ENCODE measurements around the gene APOA4.

APOA4 gene

DNA sequence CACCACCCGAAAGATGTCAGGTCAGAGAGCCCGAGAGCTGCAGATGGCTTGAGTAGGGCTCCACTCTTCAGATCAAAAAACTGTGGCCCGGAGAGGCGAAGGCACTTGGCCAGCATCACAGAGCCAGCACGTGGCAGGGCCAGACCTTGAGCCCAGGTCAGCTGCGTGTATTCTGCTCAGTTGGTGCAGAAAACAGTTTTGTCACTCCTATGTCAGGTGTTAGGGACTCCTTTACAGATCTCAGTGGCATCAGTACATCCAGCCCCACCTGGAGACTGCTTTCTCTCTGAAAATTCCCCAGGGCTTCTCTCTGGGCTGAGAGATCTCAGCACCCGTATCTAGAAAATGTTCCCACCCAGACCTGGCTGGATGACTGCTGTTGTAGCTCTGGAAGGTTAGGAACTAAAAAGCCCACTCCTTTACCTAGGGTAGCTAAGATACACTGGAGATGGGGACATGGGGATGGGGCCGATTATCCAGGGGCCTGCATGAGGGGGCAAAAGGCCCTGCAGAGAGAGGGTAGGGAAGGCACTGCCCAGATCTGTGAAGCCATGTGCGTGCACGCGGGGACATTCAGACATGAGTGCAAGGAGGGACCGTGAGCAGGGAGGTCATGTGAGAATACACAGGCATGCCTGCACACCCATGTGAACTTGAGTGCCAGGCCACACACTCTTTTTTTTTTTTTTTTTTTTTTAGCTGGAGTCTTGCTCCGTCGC lies 10.9 kb upstream of the APOA4 start:
- no peak for DNase-seq (ENCODE audit: low spot score)
- in situ Hi-C loops (cut with MboI; ENCODE audit: low pct_unique_long_range_greater_than_20kb, low sequenced_read_pairs, unreplicated experiment), result no loop called here
- TF ChIP-seq, protein P1, sequence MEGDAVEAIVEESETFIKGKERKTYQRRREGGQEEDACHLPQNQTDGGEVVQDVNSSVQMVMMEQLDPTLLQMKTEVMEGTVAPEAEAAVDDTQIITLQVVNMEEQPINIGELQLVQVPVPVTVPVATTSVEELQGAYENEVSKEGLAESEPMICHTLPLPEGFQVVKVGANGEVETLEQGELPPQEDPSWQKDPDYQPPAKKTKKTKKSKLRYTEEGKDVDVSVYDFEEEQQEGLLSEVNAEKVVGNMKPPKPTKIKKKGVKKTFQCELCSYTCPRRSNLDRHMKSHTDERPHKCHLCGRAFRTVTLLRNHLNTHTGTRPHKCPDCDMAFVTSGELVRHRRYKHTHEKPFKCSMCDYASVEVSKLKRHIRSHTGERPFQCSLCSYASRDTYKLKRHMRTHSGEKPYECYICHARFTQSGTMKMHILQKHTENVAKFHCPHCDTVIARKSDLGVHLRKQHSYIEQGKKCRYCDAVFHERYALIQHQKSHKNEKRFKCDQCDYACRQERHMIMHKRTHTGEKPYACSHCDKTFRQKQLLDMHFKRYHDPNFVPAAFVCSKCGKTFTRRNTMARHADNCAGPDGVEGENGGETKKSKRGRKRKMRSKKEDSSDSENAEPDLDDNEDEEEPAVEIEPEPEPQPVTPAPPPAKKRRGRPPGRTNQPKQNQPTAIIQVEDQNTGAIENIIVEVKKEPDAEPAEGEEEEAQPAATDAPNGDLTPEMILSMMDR (IDR thresholded peaks at IDR 0.05; ENCODE audit: extremely low read depth, insufficient read depth, missing control alignments), result no peak

DNA sequence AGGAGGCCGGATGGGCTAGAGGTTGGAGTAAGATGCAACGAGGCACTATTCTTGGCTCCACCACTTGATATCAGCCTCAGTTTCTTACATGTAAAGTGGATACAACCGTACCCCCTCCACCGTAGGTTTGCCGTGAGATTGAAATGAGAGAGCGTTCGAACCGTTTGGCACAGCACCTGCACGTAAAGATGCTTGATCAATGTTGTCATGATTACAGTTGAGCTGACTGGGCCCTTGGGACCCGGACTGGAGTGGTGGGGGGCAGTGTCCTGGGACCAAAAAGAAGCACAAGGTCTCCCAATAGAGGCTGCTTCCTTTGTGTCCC lies 10.3 kb upstream of the APOA4 start:
- in situ Hi-C loops (cut with MboI; ENCODE audit: low pct_unique_long_range_greater_than_20kb, low sequenced_read_pairs, unreplicated experiment), result no loop called here
- no peak for DNase-seq (ENCODE audit: low spot score)

DNA sequence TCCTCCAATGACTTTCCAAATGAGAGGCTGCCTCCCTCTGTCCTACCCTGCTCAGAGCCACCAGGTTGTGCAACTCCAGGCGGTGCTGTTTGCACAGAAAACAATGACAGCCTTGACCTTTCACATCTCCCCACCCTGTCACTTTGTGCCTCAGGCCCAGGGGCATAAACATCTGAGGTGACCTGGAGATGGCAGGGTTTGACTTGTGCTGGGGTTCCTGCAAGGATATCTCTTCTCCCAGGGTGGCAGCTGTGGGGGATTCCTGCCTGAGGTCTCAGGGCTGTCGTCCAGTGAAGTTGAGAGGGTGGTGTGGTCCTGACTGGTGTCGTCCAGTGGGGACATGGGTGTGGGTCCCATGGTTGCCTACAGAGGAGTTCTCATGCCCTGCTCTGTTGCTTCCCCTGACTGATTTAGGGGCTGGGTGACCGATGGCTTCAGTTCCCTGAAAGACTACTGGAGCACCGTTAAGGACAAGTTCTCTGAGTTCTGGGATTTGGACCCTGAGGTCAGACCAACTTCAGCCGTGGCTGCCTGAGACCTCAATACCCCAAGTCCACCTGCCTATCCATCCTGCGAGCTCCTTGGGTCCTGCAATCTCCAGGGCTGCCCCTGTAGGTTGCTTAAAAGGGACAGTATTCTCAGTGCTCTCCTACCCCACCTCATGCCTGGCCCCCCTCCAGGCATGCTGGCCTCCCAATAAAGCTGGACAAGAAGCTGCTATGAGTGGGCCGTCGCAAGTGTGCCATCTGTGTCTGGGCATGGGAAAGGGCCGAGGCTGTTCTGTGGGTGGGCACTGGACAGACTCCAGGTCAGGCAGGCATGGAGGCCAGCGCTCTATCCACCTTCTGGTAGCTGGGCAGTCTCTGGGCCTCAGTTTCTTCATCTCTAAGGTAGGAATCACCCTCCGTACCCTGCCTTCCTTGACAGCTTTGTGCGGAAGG lies 9.5 kb upstream of the APOA4 start:
- no peak for DNase-seq (ENCODE audit: low spot score)
- TF ChIP-seq, protein P1 (IDR thresholded peaks at IDR 0.05; ENCODE audit: extremely low read depth, insufficient read depth, missing control alignments), result no peak
- in situ Hi-C loops (cut with MboI; ENCODE audit: low pct_unique_long_range_greater_than_20kb, low sequenced_read_pairs, unreplicated experiment), result no loop called here

More for the DNA sequence above, 10.3 kb upstream of the APOA4 start:
- TF ChIP-seq, protein P1 (IDR thresholded peaks at IDR 0.05; ENCODE audit: extremely low read depth, insufficient read depth, missing control alignments), result no peak

DNA sequence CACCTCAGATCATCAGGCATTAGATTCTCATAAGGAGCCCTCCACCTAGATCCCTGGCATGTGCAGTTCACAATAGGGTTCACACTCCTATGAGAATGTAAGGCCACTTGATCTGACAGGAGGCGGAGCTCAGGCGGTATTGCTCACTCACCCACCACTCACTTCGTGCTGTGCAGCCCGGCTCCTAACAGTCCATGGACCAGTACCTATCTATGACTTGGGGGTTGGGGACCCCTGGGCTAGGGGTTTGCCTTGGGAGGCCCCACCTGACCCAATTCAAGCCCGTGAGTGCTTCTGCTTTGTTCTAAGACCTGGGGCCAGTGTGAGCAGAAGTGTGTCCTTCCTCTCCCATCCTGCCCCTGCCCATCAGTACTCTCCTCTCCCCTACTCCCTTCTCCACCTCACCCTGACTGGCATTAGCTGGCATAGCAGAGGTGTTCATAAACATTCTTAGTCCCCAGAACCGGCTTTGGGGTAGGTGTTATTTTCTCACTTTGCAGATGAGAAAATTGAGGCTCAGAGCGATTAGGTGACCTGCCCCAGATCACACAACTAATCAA lies 8.8 kb upstream of the APOA4 start:
- DNase-seq (ENCODE audit: low spot score), result no peak
- TF ChIP-seq, protein P1 (IDR thresholded peaks at IDR 0.05; ENCODE audit: extremely low read depth, insufficient read depth, missing control alignments), result no peak
- in situ Hi-C loops (cut with MboI; ENCODE audit: low pct_unique_long_range_greater_than_20kb, low sequenced_read_pairs, unreplicated experiment), result no loop called here

DNA sequence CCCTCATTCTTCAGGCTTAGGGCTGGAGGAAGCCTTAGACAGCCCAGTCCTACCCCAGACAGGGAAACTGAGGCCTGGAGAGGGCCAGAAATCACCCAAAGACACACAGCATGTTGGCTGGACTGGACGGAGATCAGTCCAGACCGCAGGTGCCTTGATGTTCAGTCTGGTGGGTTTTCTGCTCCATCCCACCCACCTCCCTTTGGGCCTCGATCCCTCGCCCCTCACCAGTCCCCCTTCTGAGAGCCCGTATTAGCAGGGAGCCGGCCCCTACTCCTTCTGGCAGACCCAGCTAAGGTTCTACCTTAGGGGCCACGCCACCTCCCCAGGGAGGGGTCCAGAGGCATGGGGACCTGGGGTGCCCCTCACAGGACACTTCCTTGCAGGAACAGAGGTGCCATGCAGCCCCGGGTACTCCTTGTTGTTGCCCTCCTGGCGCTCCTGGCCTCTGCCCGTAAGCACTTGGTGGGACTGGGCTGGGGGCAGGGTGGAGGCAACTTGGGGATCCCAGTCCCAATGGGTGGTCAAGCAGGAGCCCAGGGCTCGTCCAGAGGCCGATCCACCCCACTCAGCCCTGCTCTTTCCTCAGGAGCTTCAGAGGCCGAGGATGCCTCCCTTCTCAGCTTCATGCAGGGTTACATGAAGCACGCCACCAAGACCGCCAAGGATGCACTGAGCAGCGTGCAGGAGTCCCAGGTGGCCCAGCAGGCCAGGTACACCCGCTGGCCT lies 7.2 kb upstream of the APOA4 start:
- TF ChIP-seq, protein P1 (IDR thresholded peaks at IDR 0.05; ENCODE audit: extremely low read depth, insufficient read depth, missing control alignments), result no peak
- in situ Hi-C loops (cut with MboI; ENCODE audit: low pct_unique_long_range_greater_than_20kb, low sequenced_read_pairs, unreplicated experiment), result no loop called here
- DNase-seq (ENCODE audit: low spot score), result no peak

DNA sequence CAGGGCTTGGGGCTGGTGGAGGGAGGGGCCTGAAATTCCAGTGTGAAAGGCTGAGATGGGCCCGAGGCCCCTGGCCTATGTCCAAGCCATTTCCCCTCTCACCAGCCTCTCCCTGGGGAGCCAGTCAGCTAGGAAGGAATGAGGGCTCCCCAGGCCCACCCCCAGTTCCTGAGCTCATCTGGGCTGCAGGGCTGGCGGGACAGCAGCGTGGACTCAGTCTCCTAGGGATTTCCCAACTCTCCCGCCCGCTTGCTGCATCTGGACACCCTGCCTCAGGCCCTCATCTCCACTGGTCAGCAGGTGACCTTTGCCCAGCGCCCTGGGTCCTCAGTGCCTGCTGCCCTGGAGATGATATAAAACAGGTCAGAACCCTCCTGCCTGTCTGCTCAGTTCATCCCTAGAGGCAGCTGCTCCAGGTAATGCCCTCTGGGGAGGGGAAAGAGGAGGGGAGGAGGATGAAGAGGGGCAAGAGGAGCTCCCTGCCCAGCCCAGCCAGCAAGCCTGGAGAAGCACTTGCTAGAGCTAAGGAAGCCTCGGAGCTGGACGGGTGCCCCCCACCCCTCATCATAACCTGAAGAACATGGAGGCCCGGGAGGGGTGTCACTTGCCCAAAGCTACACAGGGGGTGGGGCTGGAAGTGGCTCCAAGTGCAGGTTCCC lies 6.5 kb upstream of the APOA4 start, which contains the start of gene APOC3:
Gene APOC3, plus strand, starts transcription at position 383 of the 659 bp plus-strand sequence. CDS start 676 bp downstream, outside the sequence.
- in situ Hi-C loops (cut with MboI; ENCODE audit: low pct_unique_long_range_greater_than_20kb, low sequenced_read_pairs, unreplicated experiment), result no loop called here
- no peak for DNase-seq (ENCODE audit: low spot score)
- TF ChIP-seq, protein P1 (IDR thresholded peaks at IDR 0.05; ENCODE audit: extremely low read depth, insufficient read depth, missing control alignments), result no peak

Measured in GM13977 (cell line).